HCT116 (cell line): ENCODE results near the gene MARCKS.

ENCODE experiments used
- ELF1 ChIP-seq: IDR thresholded peaks from 2 replicates; pipeline ENCODE4 v1.6.1; 2012; ENCODE audit warnings: low read depth, borderline replicate concordance
- EZH2 ChIP-seq: fragments of 200-600 bp; sonication (generic); IDR thresholded peaks from 2 replicates; pipeline ENCODE4 v1.6.1; 2017; ENCODE audit warnings: antibody characterized with exemption, mixed run types
- SP1 ChIP-seq: IDR thresholded peaks from 2 replicates; pipeline ENCODE4 v1.6.1; 2012; ENCODE audit warnings: low read depth
- SRF ChIP-seq: IDR thresholded peaks from 2 replicates; pipeline ENCODE4 v1.6.1; 2012; ENCODE audit warnings: low read depth
- TF ChIP-seq, protein P1 (sequence below), 3 experiments: fragments of 200-600 bp in 1 of 3; sonication (generic) in 1 of 3; IDR thresholded peaks in 2 of 3; conservative IDR thresholded peaks in 1 of 3; 2 replicates each; pipeline ENCODE4 v1.5.1; 2012 to 2017; ENCODE audit warnings: low read depth in 2 of 3, low read length in 2 of 3, antibody characterized with exemption in 1 of 3, borderline replicate concordance in 1 of 3, control low read depth in 1 of 3, mild to moderate bottlenecking in 1 of 3, mixed read lengths in 1 of 3, mixed run types in 1 of 3, moderate library complexity in 1 of 3; ENCODE audit not compliant: insufficient read depth in 1 of 3
- TF ChIP-seq, protein P2 (sequence below): IDR thresholded peaks from 2 replicates; pipeline ENCODE4 v1.6.1; 2011; ENCODE audit warnings: mild to moderate bottlenecking, low read length, moderate library complexity; ENCODE audit not compliant: insufficient replicate concordance; ENCODE audit errors: extremely low read depth

DNA sequence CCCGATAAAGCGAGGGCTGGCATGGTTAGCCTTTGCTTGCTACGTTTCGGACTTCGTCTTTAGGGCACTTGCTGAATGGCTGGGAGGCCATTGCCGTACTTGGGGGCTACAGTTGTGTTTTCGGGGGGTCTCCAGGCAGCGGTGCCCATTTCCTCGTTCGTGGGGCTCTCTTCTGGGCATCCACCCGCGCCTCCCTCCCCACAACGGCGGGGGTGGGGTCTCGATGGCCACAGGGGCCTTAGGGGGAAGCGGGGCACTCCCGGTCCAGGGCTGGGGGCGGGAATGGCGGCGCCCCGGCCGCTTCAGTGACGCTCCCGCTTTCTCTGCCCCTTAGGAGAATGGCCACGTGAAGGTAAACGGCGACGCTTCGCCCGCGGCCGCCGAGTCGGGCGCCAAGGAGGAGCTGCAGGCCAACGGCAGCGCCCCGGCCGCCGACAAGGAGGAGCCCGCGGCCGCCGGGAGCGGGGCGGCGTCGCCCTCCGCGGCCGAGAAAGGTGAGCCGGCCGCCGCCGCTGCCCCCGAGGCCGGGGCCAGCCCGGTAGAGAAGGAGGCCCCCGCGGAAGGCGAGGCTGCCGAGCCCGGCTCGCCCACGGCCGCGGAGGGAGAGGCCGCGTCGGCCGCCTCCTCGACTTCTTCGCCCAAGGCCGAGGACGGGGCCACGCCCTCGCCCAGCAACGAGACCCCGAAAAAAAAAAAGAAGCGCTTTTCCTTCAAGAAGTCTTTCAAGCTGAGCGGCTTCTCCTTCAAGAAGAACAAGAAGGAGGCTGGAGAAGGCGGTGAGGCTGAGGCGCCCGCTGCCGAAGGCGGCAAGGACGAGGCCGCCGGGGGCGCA is 2.4 kb downstream of the MARCKS start:
- TF ChIP-seq SP1: no peak
- TF ChIP-seq, protein P1, sequence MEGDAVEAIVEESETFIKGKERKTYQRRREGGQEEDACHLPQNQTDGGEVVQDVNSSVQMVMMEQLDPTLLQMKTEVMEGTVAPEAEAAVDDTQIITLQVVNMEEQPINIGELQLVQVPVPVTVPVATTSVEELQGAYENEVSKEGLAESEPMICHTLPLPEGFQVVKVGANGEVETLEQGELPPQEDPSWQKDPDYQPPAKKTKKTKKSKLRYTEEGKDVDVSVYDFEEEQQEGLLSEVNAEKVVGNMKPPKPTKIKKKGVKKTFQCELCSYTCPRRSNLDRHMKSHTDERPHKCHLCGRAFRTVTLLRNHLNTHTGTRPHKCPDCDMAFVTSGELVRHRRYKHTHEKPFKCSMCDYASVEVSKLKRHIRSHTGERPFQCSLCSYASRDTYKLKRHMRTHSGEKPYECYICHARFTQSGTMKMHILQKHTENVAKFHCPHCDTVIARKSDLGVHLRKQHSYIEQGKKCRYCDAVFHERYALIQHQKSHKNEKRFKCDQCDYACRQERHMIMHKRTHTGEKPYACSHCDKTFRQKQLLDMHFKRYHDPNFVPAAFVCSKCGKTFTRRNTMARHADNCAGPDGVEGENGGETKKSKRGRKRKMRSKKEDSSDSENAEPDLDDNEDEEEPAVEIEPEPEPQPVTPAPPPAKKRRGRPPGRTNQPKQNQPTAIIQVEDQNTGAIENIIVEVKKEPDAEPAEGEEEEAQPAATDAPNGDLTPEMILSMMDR (IDR thresholded peaks at IDR 0.05 in 2 of 3, conservative IDR thresholded peaks at IDR 0.05 in 1 of 3; ENCODE audit: borderline replicate concordance in 1 of 3, insufficient read depth in 1 of 3, low read depth in 2 of 3, low read length in 2 of 3): no peak
- TF ChIP-seq SRF: no peak
- TF ChIP-seq, protein P2, sequence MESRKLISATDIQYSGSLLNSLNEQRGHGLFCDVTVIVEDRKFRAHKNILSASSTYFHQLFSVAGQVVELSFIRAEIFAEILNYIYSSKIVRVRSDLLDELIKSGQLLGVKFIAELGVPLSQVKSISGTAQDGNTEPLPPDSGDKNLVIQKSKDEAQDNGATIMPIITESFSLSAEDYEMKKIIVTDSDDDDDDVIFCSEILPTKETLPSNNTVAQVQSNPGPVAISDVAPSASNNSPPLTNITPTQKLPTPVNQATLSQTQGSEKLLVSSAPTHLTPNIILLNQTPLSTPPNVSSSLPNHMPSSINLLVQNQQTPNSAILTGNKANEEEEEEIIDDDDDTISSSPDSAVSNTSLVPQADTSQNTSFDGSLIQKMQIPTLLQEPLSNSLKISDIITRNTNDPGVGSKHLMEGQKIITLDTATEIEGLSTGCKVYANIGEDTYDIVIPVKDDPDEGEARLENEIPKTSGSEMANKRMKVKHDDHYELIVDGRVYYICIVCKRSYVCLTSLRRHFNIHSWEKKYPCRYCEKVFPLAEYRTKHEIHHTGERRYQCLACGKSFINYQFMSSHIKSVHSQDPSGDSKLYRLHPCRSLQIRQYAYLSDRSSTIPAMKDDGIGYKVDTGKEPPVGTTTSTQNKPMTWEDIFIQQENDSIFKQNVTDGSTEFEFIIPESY: no peak
- TF ChIP-seq EZH2: no peak
- no peak for TF ChIP-seq ELF1
